GM18526 (cell line): ENCODE data around the gene TMEM63C.

Experiments used
- POLR2A ChIP-seq: IDR thresholded peaks from 3 replicates; pipeline ENCODE4 v1.6.1; 2011; ENCODE audit not compliant: insufficient read length; ENCODE audit errors: extremely low read depth

Gene TMEM63C

DNA sequence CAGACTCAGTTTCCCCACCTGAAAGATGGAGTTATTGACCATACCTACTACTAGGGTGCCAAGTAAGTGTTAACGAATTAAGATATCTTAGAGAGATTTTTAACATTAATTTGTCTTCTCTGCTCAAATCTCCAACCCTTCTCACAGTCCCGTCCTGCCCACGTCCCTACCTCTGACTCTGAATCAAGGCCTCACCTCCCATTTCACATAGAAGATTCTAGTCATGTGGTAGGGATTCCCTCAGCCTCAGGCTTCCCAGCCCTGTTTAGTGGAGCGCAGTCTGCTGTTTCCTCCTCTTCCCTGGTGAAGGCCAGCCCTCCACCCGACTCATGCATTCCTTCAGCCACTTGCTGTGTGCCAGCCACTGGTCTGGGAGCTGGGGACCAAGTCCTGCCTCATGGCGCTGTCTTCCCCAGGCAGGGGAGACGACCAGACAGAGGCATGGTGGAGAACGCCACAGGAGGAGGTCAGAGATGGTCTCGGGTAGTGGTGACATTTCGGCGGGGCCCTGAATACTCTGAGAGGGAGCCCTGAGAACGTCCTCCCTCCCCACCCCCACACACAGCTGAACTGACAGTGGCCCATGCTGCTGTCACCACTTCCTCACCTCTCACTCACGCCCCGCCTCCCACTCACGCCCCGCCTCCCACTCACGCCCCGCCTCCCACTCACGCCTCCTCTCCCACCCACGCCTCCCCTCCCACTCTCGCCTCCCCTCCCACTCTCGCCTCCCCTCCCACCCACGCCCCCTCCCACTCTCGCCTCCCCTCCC, 38.8 kb downstream of the TMEM63C start:
- TF ChIP-seq POLR2A: no peak

GRCh38 chr14:77221241-77221871, 39.8 kb downstream of the TMEM63C start:
- TF ChIP-seq POLR2A: no peak

DNA sequence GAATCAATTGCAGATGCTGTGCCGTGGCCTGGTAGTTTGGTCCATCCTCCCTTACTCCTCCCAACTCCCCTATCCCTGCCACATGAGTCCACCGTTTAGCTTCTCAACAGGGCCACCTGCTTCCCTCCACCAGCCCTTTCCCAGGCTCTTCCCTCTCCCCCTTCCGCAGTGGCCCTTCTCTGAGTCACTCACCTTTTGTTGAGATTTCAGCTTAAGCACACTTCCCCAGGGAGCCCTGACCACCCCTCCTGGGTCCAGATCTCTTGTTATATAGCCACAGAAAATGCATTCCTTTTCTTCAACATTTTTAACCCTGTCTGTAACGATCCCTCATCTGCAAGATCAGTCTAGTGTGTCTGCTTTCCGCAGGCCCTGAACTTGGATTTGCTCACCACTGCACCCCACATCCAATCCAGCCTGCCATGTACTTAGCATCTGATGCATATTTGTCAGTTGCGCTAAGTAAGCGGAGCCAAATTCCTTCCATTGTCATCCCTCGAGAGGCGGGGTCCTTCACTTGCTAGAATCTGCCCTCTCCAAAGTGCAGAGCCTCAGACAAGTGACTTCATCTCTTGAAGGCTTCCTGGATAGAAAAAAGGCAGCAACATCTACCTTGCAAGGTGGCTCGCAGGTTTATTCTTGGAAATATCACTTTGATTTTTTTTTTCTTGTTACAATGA, 41.1 kb downstream of the TMEM63C start:
- TF ChIP-seq POLR2A: no peak

- no peak for TF ChIP-seq POLR2A
Measured at GRCh38 chr14:77224212-77224611, 42.6 kb downstream of the TMEM63C start.

DNA sequence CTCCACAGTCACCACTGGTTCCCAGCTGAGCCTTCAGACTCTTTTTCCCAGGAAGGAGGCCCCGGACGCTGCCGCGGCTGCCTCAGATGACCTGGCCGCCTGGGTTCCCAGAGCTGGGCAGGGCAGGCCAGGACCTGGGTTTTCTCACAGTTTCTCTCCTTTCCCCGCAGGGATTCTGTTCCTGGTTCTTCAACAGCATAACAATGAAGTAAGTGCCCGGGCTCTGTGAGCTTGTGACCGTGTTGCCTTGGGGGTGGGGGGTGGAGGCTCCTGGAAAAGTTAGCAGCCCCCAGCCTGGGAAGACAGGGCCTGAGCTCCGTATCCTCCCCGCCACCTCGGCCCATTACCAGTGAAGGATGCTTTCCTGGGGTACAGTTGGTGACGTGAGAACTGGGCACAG, 43.7 kb downstream of the TMEM63C start:
- no peak for TF ChIP-seq POLR2A

DNA sequence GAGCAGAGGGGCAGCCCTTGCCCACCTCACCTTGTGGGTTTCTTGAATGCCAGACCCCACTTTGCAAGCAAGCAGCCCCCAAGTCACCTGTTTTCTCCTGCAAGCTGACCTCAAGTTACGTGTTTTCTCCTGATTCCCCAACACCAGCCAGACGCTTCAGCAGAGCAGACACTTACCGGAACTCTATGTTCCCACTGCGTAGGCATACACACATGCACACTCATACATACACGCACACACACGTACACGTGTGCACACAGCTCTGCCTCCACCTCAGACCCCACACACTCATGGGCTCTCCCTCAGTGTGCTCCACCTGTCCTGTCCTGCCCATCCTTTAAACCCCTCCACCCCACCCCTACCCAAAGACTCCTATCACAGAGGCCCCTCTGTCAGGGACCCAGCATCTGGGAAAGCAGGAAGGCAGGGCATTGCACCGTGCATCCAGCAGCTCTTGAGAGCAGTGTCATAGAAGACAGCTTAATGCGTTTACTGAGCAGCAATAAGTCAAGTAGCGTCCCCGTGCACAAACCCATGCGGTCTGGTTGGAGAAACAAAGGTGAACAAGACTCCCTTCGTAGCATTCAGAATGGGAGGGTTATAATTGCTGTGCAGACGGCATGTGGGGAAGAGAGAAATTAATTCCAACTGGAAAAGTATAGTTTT, 44.4 kb downstream of the TMEM63C start:
- TF ChIP-seq POLR2A: no peak

DNA sequence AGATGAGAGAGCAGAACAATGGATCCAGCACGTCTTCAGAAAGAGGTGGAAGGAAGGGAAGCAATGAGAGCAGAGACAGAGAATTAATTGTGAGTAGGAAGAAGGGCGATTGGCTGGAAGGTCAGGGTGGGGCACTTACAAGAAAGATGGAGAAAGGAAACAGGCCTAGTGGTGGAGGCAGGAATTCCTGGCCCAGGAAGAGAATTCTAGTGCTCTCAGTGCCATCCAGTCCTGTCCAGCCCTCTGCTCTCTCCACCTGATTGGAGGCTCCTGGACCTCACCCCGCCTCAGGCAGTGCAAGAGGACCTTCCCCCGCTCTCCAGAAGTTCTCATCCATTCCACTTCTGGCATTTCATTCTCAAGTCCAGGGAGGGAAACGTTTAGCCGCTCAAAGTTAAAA, 46.5 kb downstream of the TMEM63C start:
- TF ChIP-seq POLR2A: no peak

DNA sequence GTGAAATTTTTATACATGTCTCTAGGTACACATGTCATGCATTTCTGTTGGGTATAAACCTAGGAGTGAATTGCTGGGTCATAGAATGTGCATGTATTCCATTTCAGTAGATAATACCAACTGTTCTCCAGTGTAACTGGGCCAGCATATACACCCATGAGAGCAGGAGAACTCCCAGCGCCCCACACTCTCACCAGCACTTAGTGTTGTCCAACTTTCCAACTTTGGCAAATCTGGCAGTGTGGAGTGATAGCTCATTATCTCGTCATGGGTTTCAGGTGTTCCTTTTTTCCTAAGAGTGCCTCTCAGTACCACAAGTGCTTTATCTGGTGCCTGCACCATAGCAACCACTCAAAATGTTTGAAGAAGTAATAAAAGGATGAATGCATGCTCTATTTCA, 49.3 kb downstream of the TMEM63C start:
- TF ChIP-seq POLR2A: no peak

DNA sequence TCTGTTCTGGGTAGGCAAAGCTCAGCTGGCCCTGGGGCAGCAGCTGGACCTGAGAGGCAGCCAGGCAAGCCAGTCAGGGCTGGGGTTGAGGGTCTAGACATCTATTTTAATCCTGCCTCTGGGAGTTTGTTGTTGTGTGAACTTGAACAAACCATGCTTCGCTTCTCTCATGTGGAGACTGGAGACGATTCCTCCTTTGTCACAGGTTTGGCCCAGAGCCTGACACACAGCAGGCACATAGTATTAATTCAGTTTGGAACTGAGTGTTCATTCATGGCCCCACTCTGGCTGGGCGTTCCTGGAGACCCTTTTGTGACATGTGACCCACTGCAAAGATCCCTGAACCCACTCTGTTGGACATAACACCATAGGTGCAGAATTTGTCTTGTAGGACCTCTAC, 50.1 kb downstream of the TMEM63C start:
- no peak for TF ChIP-seq POLR2A

GRCh38 chr14:77236814-77237213, 55.2 kb downstream of the TMEM63C start:
- TF ChIP-seq POLR2A: no peak

DNA sequence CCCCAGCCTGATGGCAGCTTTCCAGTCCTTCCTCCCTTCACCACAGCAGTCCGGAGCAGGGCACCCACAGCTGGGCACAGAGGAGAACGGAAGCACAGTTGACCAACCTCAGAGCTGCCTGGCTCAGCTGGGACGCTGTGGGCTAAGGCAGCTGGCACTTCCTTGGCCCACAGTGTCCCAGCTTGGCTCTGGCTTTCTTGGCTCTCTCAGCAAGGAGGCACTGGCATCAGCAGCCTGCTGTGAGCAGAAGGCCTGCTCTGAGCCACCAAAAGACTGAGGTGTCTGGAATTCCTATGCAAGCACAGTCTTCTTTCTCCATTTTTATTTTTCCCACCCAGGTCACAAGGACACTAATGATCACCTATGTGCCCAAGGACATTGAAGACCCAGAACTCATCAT, 56.8 kb downstream of the TMEM63C start:
- TF ChIP-seq POLR2A: no peak

- TF ChIP-seq POLR2A: no peak
Measured at GRCh38 chr14:77238996-77239395, 57.4 kb downstream of the TMEM63C start.

- TF ChIP-seq POLR2A: no peak
Measured at GRCh38 chr14:77239412-77239811, 57.8 kb downstream of the TMEM63C start.

DNA sequence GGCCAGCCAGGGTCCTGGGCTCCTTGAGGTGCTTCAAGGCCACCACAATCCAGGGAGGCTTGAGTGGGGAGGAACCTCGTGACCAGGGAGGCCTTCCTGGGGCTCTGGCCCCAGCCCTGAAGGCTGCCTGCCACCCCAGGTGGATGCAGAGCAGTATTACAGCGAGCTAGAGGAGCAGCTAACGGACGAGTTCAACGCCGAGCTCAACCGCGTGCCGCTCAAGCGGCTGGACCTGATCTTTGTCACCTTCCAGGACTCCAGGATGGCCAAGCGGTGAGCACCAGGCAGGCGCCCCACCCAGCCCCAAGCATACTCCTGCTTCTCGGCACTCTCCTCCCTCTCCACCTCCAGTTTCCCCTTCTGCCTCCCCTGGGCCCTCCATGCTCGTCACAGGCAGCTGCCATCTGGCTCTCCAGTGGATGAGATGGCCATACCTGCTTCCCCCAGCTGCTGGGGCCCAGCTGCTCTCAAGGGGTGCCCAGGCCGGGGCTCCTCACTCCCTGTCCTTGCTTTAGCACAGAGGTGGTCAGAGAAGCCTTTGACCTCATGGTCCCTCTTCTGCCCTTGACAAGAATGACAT, 58.8 kb downstream of the TMEM63C start:
- no peak for TF ChIP-seq POLR2A

- TF ChIP-seq POLR2A: no peak
Measured at GRCh38 chr14:77241955-77242354, 60.4 kb downstream of the TMEM63C start.

DNA sequence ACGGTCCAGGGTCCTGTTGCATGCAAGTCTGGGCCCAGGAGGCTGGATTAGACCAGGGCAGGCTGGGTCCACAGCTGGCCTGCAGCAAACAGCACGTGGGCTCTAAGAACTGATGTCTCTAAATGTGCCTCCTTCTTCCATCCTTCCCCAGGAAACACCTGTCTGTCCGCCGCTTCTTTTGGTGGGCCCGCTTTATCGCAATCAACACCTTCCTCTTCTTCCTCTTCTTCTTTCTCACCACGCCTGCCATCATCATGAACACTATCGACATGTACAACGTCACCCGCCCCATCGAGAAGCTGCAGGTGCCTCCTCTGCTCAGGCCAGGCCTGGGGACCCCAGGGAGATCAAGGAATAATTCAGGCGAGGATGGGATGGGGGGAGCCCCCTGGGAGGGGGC, 61.2 kb downstream of the TMEM63C start:
- no peak for TF ChIP-seq POLR2A

- TF ChIP-seq POLR2A: no peak
Measured at GRCh38 chr14:77243853-77244252, 62.3 kb downstream of the TMEM63C start.
